Stimulated activated CD8-positive, alpha-beta memory T cell treated with anti-CD3 and anti-CD28 coated beads, Interleukin-15, amount 100 ng/mL, for 1 hour (primary cell): ENCODE measurements around the gene SAMM50.
A peak's percentile ranks its signal among the peaks of the same experiment; 100 is the strongest.

ENCODE experiments used
- DNase-seq: peaks from one replicate; pipeline ENCODE4 v3.0.0-alpha.2; 2020; ENCODE audit warnings: low read depth

Gene SAMM50

DNA sequence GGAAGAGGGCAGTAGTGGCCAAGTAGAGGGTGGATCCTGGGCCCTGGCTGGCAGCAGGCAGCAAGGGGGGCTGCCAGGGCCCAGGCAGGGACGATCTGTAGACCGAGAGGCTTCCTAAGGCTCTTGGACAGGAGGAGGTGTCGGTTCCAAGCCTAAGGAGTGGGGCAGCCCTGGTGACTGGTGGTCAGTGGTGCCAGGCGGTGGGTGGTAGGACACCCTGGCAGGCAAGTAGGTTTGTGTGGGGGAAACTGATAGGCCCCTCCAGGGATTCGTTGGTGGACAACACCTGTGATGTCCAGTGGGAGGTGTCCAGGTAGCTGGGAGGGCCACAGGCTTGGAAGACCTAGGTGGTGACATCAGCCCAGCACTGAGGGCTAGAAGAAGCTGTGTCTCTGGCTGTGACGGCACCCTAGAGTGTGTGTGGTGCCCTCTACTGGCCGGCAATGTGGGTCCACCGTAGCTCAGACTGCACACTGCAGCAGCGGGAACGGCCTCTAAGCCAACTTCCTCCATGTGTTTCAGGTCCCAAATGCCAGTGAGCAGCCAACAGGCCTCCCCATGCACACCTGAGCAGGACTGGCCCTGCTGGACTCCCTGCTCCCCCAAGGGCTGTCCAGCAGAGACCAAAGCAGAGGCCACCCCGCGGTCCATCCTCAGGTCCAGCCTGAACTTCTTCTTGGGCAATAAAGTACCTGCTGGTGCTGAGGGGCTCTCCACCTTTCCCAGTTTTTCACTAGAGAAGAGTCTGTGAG is 9.4 kb upstream of the SAMM50 start:
- DNase-seq = peak; percentile 37

DNA sequence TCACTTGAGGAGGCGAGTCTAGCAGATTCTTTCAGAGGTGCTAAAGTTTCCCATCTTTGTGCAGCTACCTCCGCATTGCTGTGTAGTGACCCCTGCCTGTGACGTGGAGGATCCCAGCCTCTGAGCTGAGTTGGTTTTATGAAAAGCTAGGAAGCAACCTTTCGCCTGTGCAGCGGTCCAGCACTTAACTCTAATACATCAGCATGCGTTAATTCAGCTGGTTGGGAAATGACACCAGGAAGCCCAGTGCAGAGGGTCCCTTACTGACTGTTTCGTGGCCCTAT is 8.9 kb upstream of the SAMM50 start:
- DNase-seq = no peak

DNA sequence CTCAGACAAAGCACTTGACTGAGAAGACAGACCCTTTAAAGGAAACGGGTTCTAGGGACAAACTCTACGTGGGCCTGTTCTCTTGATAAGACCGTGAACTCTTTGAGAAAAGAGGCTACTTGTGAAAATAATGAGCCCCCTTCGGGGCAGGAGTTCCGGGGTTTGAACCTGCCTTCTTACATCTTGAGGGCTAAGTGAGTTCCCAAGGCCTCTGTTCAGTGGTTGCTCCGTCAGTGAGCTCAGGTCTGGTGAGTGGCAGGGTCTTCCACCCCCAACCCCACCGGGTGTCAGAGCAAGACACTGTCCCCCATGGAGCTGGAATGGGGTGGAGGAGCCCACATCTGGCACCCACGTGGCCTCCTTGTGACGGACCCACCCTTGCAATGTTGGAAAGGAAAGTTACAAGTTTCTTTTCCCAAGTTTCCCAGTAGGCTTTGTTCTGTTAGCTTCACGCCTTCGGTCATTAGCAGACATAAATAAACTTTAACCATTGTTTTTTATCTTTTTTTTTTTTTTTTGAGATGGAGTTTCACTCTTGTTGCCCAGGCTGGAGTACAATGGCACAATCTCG is 6.3 kb upstream of the SAMM50 start:
- DNase-seq = no peak

DNA sequence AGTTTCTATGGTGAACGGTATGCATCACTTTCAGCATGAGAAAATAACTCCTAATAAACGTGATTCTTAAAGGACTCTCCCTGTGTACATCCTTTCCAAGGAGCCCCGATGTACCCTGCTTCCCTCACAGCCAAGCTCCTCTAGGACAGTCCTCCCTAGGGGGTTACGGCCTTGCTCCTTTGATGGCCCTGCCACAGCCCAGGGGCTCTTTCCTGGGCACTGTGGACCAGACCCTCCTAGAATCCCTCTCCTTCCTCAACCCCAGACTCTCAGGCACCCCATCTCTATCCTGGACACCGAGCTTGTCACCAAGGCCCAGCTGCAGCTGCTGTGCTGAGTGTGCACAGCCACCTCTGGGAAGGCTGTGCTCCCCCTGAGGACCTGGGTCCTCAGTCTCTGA is 3.9 kb upstream of the SAMM50 start:
- no peak for DNase-seq

DNA sequence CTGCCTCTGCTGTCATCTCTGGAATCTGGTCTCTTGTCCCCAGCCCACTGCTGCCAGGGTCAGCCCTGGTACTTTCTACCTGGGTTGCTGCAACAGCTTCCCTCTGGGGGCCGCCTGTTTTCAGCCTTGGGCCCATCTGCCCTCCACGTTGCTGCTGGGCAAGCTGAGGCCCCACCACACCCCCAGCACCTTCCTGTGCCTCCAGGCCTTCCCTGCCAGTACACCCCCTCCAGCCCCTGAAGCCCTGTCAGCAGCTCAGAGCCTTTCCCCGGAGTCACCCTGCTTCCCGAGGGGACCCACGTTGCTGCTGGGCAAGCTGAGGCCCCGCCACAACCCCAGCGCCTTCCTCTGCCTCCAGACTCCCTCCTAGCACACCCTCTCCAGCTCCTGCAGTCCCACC is 3.3 kb upstream of the SAMM50 start:
- no peak for DNase-seq

DNA sequence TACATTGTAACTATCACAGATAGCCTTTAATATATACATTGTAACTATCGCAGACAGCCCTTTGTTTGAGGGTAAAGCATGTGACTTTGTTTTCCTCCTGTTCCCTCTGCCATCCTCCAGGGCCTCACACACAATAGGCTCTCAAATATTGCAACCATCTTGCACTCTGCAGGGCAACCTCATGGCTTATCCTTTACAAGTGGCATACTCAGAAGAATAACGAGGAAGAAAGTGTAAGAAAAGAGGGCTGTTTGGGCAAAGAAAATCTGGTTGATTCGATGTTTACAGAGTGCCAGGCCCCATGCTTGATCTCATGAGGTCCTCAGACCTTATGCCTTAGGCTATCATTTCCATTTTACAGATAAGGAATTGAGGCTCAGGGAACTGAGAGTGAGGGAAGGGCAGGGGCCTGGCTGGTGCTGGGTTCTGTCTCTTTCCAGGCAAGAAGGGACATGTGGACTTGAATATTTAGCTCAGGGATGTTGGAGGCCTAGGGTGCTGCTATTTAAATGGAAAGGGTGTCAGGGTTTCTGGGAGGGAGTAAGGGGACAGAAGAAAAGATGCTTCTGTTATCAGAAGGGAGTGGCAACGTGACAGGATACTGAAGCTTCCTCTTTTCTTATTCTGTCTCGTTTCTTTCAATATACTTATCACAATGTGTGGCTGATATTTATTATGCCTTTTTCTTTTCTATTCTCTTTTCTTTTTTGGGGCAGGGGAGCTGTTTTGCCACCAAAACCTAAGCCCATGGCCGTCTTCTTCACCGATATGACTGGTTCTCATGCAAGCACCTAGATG is 1.1 kb upstream of the SAMM50 start:
- DNase-seq = no peak

DNA sequence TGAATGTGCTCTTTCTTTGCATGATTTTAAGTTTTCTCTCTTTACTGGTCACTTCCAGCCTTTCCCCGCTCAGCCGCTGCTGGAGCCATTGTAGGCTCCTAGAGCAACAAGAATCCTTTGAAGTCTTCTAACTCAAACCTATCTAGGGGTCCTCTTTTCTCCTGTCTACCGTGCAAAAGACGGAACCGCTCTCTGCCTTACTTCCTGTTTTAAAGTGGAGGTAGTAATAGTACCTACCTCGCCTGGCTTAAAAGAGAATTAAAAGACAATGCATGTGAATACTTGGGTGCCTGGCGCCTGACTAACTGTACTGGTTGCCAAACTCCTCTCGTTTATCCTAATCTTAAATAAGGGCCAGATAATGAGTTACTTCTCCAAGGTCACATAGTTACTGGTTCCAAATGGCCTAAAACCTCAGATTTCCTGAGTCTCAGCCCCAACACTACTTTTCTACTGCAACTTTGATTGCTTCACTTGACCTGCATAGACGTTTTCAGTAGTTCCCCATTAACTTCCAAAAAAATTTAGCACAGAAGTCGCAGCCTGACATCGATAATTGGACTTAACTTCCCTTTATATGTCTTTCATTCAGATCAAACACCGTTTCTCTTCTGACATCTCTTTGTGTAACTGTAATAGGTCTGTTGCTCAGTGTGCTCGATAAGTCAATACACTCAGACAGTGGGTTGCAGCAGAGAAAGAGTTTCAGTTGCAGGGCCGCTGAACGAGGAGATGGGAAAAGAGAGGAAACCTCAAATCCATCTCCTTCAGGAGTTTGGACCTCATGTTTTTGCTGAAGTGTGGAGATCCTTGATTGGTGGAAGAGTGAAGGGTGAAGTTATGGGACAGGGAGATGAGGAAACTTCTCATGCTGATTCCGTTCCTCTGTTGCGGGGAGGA is 891 bp downstream of the SAMM50 start:
- DNase-seq = no peak

DNA sequence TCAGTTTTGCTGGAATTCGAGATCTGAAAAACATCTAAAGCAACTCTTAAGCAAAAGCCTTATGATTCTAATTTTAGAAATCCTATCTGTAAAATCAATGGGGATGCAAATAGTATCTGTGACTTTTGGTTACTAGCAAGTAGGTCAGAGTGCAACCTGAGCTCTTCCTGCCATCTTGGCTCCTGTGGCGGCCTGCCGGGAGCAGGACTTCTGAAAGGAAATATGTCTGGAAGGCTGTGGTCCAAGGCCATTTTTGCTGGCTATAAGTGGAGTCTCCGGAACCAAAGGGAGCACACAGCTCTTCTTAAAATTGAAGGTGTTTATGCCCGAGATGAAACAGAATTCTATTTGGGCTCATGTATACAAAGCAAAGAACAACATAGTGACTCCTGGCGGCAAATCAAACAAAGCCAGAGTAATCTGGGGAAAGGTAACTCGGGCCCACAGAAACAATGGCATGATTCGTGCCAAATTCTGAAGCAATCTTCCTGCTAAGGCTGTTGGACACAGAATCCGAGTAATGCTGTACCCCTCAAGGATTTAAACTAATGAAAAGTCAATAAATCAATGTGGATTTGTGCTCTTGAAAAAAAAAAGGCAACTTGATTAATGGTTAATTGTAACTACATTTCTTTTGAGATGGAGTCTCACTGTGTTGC is 1.7 kb downstream of the SAMM50 start:
- DNase-seq = no peak

DNA sequence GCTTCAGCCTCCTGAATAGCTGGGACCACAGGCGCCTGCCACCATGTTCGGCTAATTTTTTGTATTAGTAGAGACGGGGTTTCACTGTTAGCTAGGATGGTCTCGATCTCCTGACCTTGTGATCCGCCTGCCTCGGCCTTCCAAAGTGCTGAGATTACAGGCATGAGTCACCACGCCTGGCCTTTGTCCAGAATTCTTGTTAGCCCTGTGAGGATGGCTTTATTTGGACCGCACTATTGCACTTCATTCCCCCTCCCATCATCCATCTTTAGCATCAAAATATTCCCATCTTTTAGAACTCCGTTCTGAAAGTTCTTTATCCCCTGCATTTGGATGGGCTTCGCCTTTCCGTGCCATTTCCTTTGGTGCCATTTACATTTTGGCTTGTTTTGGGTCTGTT is 2.6 kb downstream of the SAMM50 start:
- DNase-seq = no peak

DNA sequence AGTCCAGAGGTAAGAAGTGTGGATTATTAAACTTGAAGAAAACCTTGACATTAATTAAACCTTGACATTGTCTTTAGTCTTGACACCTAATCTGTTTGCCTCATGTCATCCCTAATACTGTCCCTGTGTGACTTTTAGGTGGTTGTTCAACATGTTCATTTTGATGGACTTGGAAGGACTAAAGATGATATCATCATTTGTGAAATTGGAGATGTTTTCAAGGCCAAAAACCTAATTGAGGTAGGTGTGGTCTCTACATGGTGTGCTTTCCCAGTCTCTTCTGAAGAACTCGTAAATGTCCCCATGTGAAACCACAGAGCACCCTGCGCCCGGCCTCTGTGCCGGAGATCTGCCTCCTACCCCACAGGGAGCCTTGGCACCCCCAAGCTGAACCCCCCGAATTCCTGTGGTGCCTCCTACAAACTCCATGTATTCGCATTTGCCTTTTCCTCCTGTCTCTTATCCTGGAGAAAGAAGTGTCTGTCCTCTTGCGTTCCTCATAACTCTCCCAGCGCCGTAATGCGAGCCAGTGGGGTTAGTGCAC is 9.1 kb downstream of the SAMM50 start:
- no peak for DNase-seq

DNA sequence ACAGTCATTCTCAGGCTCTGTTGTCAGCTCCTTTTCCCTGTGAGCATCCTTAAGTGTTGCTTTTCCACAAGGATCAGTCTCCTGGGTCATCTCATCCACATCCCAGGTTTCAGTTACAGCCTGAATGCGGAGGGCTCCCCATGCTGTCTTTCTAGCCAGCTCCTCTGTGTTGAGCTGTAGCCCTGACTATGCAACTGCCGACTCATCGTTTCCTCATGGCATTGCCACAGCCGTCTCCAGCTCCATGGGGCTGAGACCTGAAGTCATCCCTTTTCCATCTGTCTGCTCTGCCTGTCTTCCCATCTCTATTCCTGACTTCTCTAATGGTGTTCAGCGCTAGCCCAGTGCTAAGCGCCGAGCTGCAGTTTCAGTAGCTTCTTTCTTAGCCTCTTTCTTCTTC is 11.8 kb downstream of the SAMM50 start:
- no peak for DNase-seq

DNA sequence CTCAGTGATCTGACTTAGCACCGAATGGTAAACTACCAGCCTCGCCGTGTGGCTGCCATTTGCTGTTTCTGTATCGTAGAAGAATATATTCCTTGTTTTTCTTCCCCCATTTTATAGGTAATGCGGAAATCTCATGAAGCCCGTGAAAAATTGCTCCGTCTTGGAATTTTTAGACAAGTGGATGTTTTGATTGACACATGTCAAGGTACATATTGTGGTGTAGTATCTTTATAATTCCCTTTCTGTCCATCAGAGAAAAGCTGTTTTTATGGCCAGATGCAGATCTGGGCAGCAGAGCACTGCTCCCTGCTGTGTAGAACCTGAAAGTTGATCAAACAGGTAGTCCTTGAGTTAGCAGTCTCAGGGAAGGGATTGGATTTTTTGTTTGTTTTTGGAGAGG is 13.4 kb downstream of the SAMM50 start:
- no peak for DNase-seq

DNA sequence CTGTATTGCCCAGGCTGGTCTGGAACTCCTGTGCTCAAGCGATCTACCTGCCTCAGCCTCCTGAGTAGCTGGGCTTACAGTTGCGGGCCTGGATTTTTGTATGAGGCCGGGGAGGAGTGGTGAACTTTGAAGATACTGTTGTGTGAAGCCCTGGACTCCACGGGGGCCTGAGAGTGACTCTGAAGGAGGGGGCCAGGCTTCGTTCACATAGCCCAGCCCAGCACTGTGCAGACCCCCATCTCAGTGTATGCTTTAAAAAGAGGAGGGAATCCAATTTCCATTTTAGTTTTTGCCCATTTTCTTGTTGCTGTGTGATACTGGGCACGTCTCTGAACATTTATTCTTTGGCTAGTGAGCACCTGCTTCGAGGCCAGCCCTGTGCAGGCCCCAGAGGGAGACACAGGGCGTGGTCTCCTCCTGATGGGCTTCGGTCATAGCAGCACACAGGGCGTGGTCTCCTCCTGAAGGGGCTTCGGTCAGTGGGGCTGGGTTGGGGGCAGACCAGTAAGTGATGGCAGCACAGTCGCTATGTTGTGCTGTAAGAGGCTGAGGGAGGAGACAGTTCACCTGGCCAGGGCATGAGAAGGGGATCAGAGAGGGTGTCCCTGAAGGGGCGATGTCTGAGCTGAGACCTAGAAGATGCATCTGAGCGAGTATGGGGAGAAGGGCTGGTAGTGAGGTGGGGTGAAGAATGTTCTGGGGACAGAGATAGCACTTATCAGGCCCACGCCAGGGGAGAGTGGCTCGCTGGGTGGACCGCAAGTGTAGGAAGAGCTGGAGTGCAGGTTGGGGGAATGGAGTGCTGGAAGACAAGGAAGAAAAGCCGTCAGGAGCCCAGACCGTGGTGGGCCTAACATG is 14.0 kb downstream of the SAMM50 start:
- DNase-seq = no peak

DNA sequence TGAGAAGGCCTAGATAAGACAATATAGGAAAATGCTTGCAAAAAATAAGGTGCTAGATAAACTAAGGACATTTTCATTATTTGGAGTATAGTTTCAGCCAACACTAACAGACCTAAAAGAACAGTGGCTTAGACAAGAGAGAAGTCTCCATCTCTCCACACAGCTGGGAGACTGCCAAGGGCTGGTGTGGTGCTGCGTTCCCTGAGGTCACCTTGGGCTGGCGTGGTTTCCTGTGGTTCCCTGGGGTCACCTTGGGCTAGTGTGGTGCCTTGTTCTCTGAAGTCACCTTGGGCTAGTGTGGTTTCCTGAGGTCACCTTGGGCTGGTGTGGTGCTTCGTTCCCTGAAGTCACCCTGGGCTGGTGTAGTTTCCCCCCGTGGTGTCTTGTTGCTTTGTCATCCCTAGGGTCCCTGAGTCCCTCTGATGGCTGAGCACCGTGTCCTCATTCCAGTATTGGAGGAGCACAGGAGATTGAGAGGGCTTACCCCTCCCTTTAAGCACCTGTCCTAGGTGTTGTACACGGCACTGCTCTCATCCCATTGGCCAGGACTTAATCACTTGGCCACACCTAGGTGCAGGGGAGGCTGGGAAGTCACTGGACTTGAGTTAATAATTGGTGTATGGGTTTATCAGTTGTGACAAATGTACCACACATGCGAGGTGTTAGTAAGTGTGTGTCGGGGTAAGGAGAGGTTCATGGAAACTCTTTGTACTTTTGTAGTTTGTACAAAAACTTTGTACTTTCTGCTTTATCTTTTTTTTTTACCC is 14.9 kb downstream of the SAMM50 start:
- no peak for DNase-seq

DNA sequence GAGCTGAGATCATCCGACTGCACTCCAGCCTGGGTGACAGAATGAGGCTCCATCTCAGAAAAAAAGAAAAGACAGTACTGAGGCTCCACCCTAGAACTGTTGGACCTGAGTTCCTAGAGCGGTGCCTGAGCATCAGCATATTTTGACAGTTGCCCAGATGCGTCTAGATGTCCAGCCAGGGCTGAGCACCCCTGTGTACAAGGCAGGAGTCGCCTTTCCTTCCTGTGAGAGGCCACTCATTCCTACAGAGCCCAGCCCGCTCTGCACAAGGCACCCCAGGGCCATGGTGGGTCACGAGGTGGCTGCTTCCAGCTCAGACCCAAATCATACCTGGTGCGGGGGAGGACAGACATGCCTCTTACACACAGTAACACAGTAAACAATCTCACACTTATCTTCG is 15.9 kb downstream of the SAMM50 start:
- DNase-seq = no peak

DNA sequence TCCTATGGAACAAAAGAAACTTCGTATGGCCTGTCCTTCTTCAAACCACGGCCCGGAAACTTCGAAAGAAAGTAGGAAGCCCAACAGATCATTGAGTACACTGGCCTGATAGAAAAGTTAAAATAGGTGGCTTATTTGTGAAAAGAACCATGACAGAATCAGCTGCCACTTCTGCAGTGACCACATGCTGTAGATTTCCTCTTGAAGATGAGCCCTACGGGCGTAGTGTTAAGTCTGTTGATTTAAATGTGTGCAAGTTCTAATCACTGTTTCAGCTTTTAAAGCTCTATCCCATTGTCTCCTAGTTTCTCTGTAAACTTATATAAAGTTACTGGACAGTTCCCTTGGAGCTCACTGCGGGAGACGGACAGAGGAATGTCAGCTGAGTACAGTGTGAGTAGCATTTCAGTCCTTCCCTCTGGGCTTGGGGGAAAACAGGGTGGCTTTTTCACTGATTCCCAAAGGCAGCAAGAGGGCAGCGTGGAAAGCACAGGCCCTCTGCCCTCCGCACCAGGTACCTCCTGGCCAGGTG is 17.8 kb downstream of the SAMM50 start:
- DNase-seq = no peak

DNA sequence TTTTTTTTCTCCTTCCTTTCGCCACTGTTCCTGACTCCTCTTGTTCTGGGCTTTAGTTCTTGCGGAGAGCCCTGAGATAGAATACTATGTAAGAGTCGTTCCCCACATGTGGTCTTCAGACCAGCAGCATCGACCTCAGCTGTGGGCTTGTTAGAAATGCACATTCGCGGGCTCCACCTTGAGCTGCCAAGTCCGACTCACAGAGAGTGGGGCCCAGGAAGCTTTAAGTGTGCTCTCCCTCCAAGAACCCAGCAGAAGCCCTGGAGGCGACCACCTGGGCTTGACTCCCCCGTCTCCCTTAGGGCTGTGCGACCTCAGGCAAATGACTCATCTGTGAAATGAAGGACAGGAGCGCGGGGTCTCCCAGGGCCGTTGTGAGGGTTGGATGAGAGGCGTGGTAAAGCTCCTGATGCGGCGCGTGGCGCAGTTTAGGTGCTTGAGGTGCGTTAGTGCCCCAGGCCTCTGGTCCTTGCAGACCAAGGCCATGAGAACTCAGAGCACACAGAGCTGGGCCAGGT is 18.8 kb downstream of the SAMM50 start:
- no peak for DNase-seq

DNA sequence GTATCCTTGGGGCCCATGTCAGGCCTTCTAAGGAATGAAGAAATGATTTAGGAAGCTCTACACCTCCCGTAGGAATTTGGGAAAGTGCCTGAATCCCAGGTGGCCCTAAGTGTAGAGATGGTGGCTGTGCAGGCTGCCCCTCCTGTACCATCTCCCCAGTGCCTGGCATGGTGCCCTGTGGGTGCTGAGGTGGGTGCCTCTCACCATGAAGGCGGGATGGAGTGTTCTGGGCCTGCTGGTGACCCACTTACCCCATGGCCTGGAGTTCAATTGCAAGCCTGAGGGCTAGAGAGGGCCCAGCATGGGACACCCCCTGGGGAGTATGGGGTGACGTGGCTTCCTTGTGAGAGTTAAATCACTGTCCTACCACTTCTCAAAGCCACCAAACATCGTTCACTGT is 19.8 kb downstream of the SAMM50 start:
- DNase-seq = no peak
